Loucy (cell line): ENCODE data around the gene CYSLTR2.

Source experiments
- H2AFZ ChIP-seq: fragments of 200-600 bp; sonication (generic); 2 replicates; pipeline ENCODE4 v1.6.0; 2016; ENCODE audit warnings: antibody characterized with exemption, mild to moderate bottlenecking, low read length, moderate library complexity
- H3F3A ChIP-seq: fragments of 200-600 bp; 2 replicates; pipeline ENCODE4 v1.6.0; 2016; ENCODE audit warnings: antibody characterized with exemption, low read depth, mild to moderate bottlenecking
- H3K27me3 ChIP-seq: fragments of 200-600 bp; sonication (generic); 2 replicates; pipeline ENCODE4 v1.6.1; 2014; ENCODE audit warnings: low read length, mild to moderate bottlenecking; ENCODE audit not compliant: insufficient read depth, poor library complexity, severe bottlenecking
- H3K36me3 ChIP-seq: fragments of 200-600 bp; sonication (generic); 2 replicates; pipeline ENCODE4 v1.6.1; 2016; ENCODE audit warnings: low read length; ENCODE audit not compliant: insufficient read depth
- H3K4me1 ChIP-seq: fragments of 200-600 bp; sonication (generic); 2 replicates; pipeline ENCODE4 v1.5.1; 2014; ENCODE audit warnings: low read length, mild to moderate bottlenecking; ENCODE audit not compliant: insufficient read depth, poor library complexity, severe bottlenecking
- H3K4me2 ChIP-seq: fragments of 200-600 bp; sonication (generic); 2 replicates; pipeline ENCODE4 v1.6.0; 2014; ENCODE audit warnings: antibody characterized with exemption, low read length, low read depth, mild to moderate bottlenecking; ENCODE audit not compliant: poor library complexity, severe bottlenecking
- H3K4me3 ChIP-seq: fragments of 200-600 bp; sonication (generic); 2 replicates; pipeline ENCODE4 v1.5.1; 2014; ENCODE audit warnings: low read length, mild to moderate bottlenecking, mixed read lengths; ENCODE audit not compliant: poor library complexity, severe bottlenecking
- H3K79me2 ChIP-seq: fragments of 200-600 bp; sonication (generic); 2 replicates; pipeline ENCODE4 v1.6.1; 2014; ENCODE audit warnings: low read length; ENCODE audit not compliant: insufficient read depth
- H3K9ac ChIP-seq: fragments of 200-600 bp; sonication (generic); 2 replicates; pipeline ENCODE4 v1.6.0; 2014; ENCODE audit warnings: mild to moderate bottlenecking, low read depth, low read length, moderate library complexity; ENCODE audit not compliant: poor library complexity, severe bottlenecking
- H3K9me2 ChIP-seq: fragments of 200-600 bp; sonication (generic); replicated peaks from 2 replicates; pipeline ENCODE4 v1.6.1; 2016; ENCODE audit warnings: low read depth, low read length, mixed read lengths
- H3K9me3 ChIP-seq: fragments of 200-600 bp; sonication (generic); 2 replicates; pipeline ENCODE4 v1.6.1; 2014; ENCODE audit warnings: mild to moderate bottlenecking, antibody characterized with exemption, low read length, low read depth; ENCODE audit not compliant: insufficient read depth
- H4K20me1 ChIP-seq: fragments of 200-600 bp; sonication (generic); 2 replicates; pipeline ENCODE4 v1.6.0; 2014; ENCODE audit warnings: antibody characterized with exemption, low read length, mild to moderate bottlenecking; ENCODE audit not compliant: insufficient read depth, poor library complexity, severe bottlenecking
- EZH2phosphoT487 ChIP-seq: fragments of 200-600 bp; IDR thresholded peaks from 2 replicates; pipeline ENCODE4 v1.6.1; 2018; ENCODE audit warnings: antibody characterized with exemption, mild to moderate bottlenecking, moderate library complexity, borderline replicate concordance
- TF ChIP-seq, protein P1 (sequence below): fragments of 200-600 bp; sonication (generic); conservative IDR thresholded peaks from 2 replicates; pipeline ENCODE4 v1.5.1; 2014; ENCODE audit warnings: mild to moderate bottlenecking, antibody characterized with exemption, low read length

The CYSLTR2 gene

DNA sequence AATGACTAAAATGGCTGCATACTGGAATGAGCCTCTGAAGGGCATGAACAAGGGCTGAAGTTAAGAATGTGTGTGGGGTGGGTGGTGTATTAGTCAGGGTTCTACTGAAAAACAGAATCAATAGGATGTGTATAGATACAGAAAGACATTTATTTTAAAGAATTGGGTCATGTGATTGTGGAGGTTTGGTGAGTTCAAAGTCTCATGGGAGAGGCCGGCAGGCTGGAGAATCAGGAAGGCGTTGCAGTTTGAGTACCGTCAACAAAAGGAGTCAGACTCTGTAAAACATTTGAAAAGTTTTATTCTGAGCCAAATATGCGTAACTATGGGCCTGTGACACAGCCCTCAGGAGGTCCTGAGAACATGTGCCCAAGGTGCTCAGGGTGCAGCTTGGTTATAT, 24.5 kb upstream of the CYSLTR2 start:
- H3K9me3 ChIP-seq: no peaks in the 10 kb centered on the region

DNA sequence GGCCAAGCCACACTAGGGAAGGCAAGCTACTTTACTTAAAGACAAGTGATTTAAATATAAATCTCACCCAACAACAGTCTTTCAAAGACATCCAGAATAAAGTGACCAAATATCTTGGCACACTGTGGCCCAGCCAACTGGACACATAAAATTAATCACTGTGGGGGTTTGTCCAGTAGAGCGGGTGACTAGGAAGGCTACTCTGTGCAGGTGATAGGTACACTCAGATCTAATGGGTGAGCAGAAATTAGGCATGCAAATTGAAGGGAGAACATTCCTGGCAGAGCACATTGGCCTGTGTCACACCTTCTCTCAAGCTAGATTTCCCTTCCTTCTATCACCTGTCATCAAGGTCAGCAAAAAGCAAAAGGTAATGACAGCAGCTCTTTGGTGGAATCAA, 23.4 kb upstream of the CYSLTR2 start:
- H3K9me2 ChIP-seq: no peaks in the 10 kb centered on the region
- H3K4me3 ChIP-seq: no peak overlapping the region
- no peak overlapping the region for H3K4me2 ChIP-seq
- H4K20me1 ChIP-seq: no peaks in the 10 kb centered on the region
- TF ChIP-seq, protein P1, sequence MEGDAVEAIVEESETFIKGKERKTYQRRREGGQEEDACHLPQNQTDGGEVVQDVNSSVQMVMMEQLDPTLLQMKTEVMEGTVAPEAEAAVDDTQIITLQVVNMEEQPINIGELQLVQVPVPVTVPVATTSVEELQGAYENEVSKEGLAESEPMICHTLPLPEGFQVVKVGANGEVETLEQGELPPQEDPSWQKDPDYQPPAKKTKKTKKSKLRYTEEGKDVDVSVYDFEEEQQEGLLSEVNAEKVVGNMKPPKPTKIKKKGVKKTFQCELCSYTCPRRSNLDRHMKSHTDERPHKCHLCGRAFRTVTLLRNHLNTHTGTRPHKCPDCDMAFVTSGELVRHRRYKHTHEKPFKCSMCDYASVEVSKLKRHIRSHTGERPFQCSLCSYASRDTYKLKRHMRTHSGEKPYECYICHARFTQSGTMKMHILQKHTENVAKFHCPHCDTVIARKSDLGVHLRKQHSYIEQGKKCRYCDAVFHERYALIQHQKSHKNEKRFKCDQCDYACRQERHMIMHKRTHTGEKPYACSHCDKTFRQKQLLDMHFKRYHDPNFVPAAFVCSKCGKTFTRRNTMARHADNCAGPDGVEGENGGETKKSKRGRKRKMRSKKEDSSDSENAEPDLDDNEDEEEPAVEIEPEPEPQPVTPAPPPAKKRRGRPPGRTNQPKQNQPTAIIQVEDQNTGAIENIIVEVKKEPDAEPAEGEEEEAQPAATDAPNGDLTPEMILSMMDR: no peak
- H3K79me2 ChIP-seq: no peaks in the 10 kb centered on the region
- H3K9me3 ChIP-seq: no peaks in the 10 kb centered on the region
- H3K9ac ChIP-seq: no peak overlapping the region
- H3F3A ChIP-seq: no peaks in the 10 kb centered on the region
- no peaks in the 10 kb centered on the region for H3K36me3 ChIP-seq
- H3K27me3 ChIP-seq: no peaks in the 10 kb centered on the region
- no peak overlapping the region for H2AFZ ChIP-seq
- no peaks in the 10 kb centered on the region for H3K4me1 ChIP-seq

More for the DNA sequence above, 24.5 kb upstream of the CYSLTR2 start:
- no peaks in the 10 kb centered on the region for H3F3A ChIP-seq
- H4K20me1 ChIP-seq: no peaks in the 10 kb centered on the region
- H2AFZ ChIP-seq: no peak overlapping the region
- H3K4me3 ChIP-seq: no peak overlapping the region
- TF ChIP-seq EZH2phosphoT487: no peak
- no peaks in the 10 kb centered on the region for H3K79me2 ChIP-seq
- H3K36me3 ChIP-seq: no peaks in the 10 kb centered on the region
- H3K4me2 ChIP-seq: no peak overlapping the region
- H3K9ac ChIP-seq: no peak overlapping the region
- no peaks in the 10 kb centered on the region for H3K27me3 ChIP-seq
- no peaks in the 10 kb centered on the region for H3K4me1 ChIP-seq
- no peaks in the 10 kb centered on the region for H3K9me2 ChIP-seq

DNA sequence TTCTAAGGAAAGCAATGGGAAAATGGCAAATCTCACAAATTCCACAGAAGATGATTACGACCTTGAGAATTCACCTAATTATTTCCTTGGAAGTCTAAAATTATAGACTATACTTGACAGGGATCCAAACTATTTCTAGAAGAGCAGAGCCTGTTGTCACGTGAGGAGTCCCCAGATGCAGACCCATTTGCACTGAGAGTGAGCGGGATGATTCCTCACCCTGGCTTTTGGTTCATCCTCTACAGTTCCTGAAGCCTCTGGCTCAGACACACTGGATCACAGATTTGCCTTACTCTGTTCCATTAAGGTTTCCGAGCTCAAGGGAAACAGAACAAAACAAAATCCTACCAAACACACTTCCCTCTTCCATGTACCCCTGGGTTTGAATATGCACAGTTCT, 23.0 kb upstream of the CYSLTR2 start:
- H3K9me3 ChIP-seq: no peaks in the 10 kb centered on the region
- H3K4me1 ChIP-seq: no peaks in the 10 kb centered on the region
- H3K4me3 ChIP-seq: no peak overlapping the region

DNA sequence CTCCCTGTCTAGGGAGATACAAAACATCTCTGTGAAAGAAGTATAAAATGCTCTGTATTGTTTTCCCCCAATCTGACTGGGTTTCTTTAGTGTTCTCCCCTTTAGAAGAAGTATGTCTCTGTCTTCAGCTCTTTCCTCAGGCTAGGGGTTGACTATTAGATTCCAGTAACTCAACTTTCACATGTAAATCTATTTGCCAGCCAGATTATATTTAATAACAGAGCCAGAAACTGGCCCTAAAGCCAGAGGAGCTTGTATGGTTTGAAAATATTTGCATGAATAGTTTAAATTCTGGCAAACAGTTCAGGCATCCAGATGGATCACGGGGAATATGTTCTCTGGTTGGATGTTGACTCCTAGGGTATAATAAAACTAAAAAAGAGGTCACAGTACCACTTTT, 22.3 kb upstream of the CYSLTR2 start:
- Histone ChIP-seq H3F3A (no peaks in the 10 kb centered on the region), H3K9me2 (no peaks in the 10 kb centered on the region), H3K79me2 (no peaks in the 10 kb centered on the region), H3K27me3 (no peaks in the 10 kb centered on the region), H3K36me3 (no peaks in the 10 kb centered on the region), H3K9ac (no peak overlapping the region), H3K4me3 (no peak overlapping the region), H3K9me3 (no peaks in the 10 kb centered on the region), H4K20me1 (no peaks in the 10 kb centered on the region), H2AFZ (no peak overlapping the region), H3K4me2 (no peak overlapping the region), H3K4me1 (no peaks in the 10 kb centered on the region)
- TF ChIP-seq, protein P1: no peak
- no peak for TF ChIP-seq EZH2phosphoT487

More for the DNA sequence above, 23.0 kb upstream of the CYSLTR2 start:
- TF ChIP-seq, protein P1: no peak
- TF ChIP-seq EZH2phosphoT487: no peak
- no peaks in the 10 kb centered on the region for H3K36me3 ChIP-seq
- no peak overlapping the region for H3K9ac ChIP-seq
- no peaks in the 10 kb centered on the region for H3F3A ChIP-seq
- no peak overlapping the region for H3K4me2 ChIP-seq
- H2AFZ ChIP-seq: no peak overlapping the region
- no peaks in the 10 kb centered on the region for H3K9me2 ChIP-seq
- no peaks in the 10 kb centered on the region for H3K27me3 ChIP-seq
- no peaks in the 10 kb centered on the region for H3K79me2 ChIP-seq
- no peaks in the 10 kb centered on the region for H4K20me1 ChIP-seq
